ENCODE results near the gene ZNF41.
A peak's percentile ranks its signal among the peaks of the same experiment; 100 is the strongest.

The ZNF41 gene

GRCh38 chrX:47489507-47490275 is 6.7 kb upstream of the ZNF41 start:
- no peak for DNase-seq

- no peak for DNase-seq
Measured at GRCh38 chrX:47484885-47485284, 1.9 kb upstream of the ZNF41 start.

- peak; percentile 22 for DNase-seq
Measured at GRCh38 chrX:47483306-47484268, 565 bp upstream of the ZNF41 start.

GRCh38 chrX:47482065-47482511 is 934 bp downstream of the ZNF41 start:
- DNase-seq: no peak

GRCh38 chrX:47481160-47481559 is 1.9 kb downstream of the ZNF41 start:
- DNase-seq: no peak

GRCh38 chrX:47480576-47480975 is 2.4 kb downstream of the ZNF41 start:
- DNase-seq: no peak

GRCh38 chrX:47475476-47475875 is 7.5 kb downstream of the ZNF41 start:
- DNase-seq: no peak

- no peak for DNase-seq
Measured at GRCh38 chrX:47467106-47467505, 15.9 kb downstream of the ZNF41 start.

GRCh38 chrX:47460561-47460960 is 22.5 kb downstream of the ZNF41 start:
- DNase-seq: no peak

GRCh38 chrX:47458528-47458927 is 24.5 kb downstream of the ZNF41 start:
- DNase-seq: no peak

- no peak for DNase-seq
Measured at GRCh38 chrX:47456080-47456479, 26.9 kb downstream of the ZNF41 start.

- DNase-seq: no peak
Measured at GRCh38 chrX:47452112-47452511, 30.9 kb downstream of the ZNF41 start.

GRCh38 chrX:47448165-47448806 is 34.7 kb downstream of the ZNF41 start:
- no peak for DNase-seq

- DNase-seq: no peak
Measured at GRCh38 chrX:47447607-47448006, 35.4 kb downstream of the ZNF41 start.

GRCh38 chrX:47446971-47447370 is 36.1 kb downstream of the ZNF41 start:
- no peak for DNase-seq

- DNase-seq: no peak
Measured at GRCh38 chrX:47446431-47446830, 36.6 kb downstream of the ZNF41 start.

- no peak for DNase-seq
Measured at GRCh38 chrX:47430925-47431324, 52.1 kb downstream of the ZNF41 start.

GRCh38 chrX:47422444-47422843 is 60.6 kb downstream of the ZNF41 start:
- DNase-seq: no peak

GRCh38 chrX:47420962-47421361 is 62.1 kb downstream of the ZNF41 start:
- DNase-seq: no peak

- DNase-seq: no peak
Measured at GRCh38 chrX:47420265-47420664, 62.8 kb downstream of the ZNF41 start.

GRCh38 chrX:47413179-47413594 is 69.8 kb downstream of the ZNF41 start:
- no peak for DNase-seq

Measured in NCI-H1092 (cell line).